ENCODE measurements around the gene CORIN. TPM values are rescaled to one million over a fixed set of nuclear protein-coding genes. Genes with fewer than 3 reads are reported as not detected.
"Not testable (repeated sequence)": the region's sequence is repeated elsewhere in the genome, so short reads cannot be mapped to it uniquely, and the experiment has no call there.

Gene CORIN
- total RNA-seq, 1 donor from 2014 or later = 2.6 TPM

- TF ChIP-seq, protein P1, sequence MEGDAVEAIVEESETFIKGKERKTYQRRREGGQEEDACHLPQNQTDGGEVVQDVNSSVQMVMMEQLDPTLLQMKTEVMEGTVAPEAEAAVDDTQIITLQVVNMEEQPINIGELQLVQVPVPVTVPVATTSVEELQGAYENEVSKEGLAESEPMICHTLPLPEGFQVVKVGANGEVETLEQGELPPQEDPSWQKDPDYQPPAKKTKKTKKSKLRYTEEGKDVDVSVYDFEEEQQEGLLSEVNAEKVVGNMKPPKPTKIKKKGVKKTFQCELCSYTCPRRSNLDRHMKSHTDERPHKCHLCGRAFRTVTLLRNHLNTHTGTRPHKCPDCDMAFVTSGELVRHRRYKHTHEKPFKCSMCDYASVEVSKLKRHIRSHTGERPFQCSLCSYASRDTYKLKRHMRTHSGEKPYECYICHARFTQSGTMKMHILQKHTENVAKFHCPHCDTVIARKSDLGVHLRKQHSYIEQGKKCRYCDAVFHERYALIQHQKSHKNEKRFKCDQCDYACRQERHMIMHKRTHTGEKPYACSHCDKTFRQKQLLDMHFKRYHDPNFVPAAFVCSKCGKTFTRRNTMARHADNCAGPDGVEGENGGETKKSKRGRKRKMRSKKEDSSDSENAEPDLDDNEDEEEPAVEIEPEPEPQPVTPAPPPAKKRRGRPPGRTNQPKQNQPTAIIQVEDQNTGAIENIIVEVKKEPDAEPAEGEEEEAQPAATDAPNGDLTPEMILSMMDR (IDR thresholded peaks at IDR 0.05) = no peak
- Mint-ChIP-seq H3K4me1 (ENCODE audit: unreplicated experiment) (no peaks in the 10 kb centered on the region), H3K36me3 (ENCODE audit: unreplicated experiment) (no peaks in the 10 kb centered on the region), H3K27ac (ENCODE audit: unreplicated experiment) (no peak overlapping the region), H3K27me3 (ENCODE audit: unreplicated experiment) (peaks cover 31% of the 10 kb centered on the region), H3K4me3 (ENCODE audit: unreplicated experiment) (no peak overlapping the region), H3K9me3 (ENCODE audit: unreplicated experiment) (no peaks in the 10 kb centered on the region)
- no peak for DNase-seq (ENCODE audit: extremely low spot score, unreplicated experiment)
These were observed 66.8 kb downstream of the CORIN start for GRCh38 chr4:47771020-47771419.

DNA sequence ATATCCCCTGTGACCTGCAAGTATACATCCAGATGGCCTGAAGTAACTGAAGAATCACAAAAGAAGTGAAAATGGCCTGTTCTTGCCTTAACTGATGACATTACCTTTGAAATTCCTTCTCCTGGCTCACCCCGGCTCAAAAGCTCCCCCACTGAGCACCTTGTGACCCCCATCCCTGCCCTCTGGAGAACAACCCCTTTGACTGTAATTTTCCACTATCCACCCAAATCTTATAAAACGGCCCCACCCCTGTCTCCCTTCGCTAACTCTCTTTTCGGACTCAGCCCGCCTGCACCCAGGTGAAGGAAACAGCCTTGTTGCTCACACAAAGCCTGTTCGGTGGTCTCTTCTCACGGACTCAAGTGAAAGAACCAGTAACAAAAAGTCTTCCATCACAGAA is 69.9 kb downstream of the CORIN start:
- H3K9me3 Mint-ChIP-seq (ENCODE audit: unreplicated experiment); H3K36me3 Mint-ChIP-seq (ENCODE audit: unreplicated experiment); DNase-seq (ENCODE audit: extremely low spot score, unreplicated experiment); H3K27ac Mint-ChIP-seq (ENCODE audit: unreplicated experiment); H3K4me3 Mint-ChIP-seq (ENCODE audit: unreplicated experiment); H3K4me1 Mint-ChIP-seq (ENCODE audit: unreplicated experiment): not testable (repeated sequence)
- H3K27me3 Mint-ChIP-seq (ENCODE audit: unreplicated experiment) = peaks cover 30% of the 10 kb centered on the region

GRCh38 chr4:47763279-47763678 is 74.6 kb downstream of the CORIN start:
- Mint-ChIP-seq H3K27me3 (ENCODE audit: unreplicated experiment) (peaks cover 21% of the 10 kb centered on the region), H3K4me1 (ENCODE audit: unreplicated experiment) (no peaks in the 10 kb centered on the region), H3K36me3 (ENCODE audit: unreplicated experiment) (no peaks in the 10 kb centered on the region), H3K4me3 (ENCODE audit: unreplicated experiment) (no peak overlapping the region), H3K9me3 (ENCODE audit: unreplicated experiment) (no peaks in the 10 kb centered on the region), H3K27ac (ENCODE audit: unreplicated experiment) (no peak overlapping the region)
- DNase-seq (ENCODE audit: extremely low spot score, unreplicated experiment) = no peak
- TF ChIP-seq, protein P1 (IDR thresholded peaks at IDR 0.05) = no peak

DNA sequence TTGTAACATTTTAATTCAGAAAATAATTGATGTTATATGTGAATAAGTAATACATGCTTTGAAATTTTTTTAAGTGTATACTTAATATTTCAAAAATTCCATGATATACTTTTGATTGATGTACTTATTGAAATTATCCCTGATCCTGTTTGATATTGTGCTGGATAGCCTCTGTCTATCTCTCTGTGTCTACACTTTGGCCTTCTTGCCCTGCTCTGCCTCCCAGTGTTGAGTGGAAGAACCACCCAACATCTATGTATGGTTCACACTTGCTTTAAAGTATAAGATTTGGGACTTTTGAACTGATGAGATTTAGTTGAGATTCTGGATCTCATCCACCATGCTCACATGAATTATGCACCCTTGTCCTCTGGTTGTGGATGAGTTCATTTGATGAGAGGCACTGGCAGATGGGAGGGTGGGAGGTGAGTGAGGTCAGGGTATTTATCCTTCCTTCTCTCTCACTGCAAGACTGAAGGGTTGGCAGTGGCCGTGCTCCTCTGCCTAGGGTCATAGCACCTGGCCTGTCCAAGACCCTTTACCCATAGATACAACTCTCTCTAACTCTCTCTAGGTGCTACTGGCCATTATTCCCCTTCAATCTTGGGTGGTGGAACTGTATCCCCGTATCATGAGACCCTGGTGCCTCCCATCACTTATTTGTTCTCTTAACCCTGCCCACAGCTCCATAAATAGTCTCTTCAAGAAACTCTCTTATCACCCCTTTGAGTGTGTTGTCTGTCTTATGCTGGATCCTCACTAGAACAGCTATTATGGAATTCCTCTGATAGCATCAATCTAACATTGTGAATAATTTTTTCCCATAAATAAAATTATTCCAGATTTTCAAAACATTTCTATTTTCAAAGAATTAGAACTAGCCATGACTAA is 75.2 kb downstream of the CORIN start:
- Mint-ChIP-seq H3K9me3 (ENCODE audit: unreplicated experiment) (no peaks in the 10 kb centered on the region), H3K36me3 (ENCODE audit: unreplicated experiment) (no peaks in the 10 kb centered on the region), H3K27me3 (ENCODE audit: unreplicated experiment) (peaks cover 15% of the 10 kb centered on the region), H3K4me1 (ENCODE audit: unreplicated experiment) (no peaks in the 10 kb centered on the region), H3K27ac (ENCODE audit: unreplicated experiment) (no peak overlapping the region), H3K4me3 (ENCODE audit: unreplicated experiment) (no peak overlapping the region)
- TF ChIP-seq, protein P1 (IDR thresholded peaks at IDR 0.05) = no peak
- DNase-seq (ENCODE audit: extremely low spot score, unreplicated experiment) = no peak

GRCh38 chr4:47753316-47753715 is 84.6 kb downstream of the CORIN start:
- H3K4me3 Mint-ChIP-seq (ENCODE audit: unreplicated experiment); H3K4me1 Mint-ChIP-seq (ENCODE audit: unreplicated experiment); H3K27ac Mint-ChIP-seq (ENCODE audit: unreplicated experiment); H3K36me3 Mint-ChIP-seq (ENCODE audit: unreplicated experiment); H3K9me3 Mint-ChIP-seq (ENCODE audit: unreplicated experiment); DNase-seq (ENCODE audit: extremely low spot score, unreplicated experiment): not testable (repeated sequence)
- peaks cover 11% of the 10 kb centered on the region for H3K27me3 Mint-ChIP-seq (ENCODE audit: unreplicated experiment)

GRCh38 chr4:47752214-47752613 is 85.7 kb downstream of the CORIN start:
- DNase-seq (ENCODE audit: extremely low spot score, unreplicated experiment) = no peak
- Mint-ChIP-seq H3K27ac (ENCODE audit: unreplicated experiment) (no peak overlapping the region), H3K9me3 (ENCODE audit: unreplicated experiment) (no peaks in the 10 kb centered on the region), H3K27me3 (ENCODE audit: unreplicated experiment) (peaks cover 11% of the 10 kb centered on the region), H3K36me3 (ENCODE audit: unreplicated experiment) (no peaks in the 10 kb centered on the region), H3K4me1 (ENCODE audit: unreplicated experiment) (peaks cover 4% of the 10 kb centered on the region), H3K4me3 (ENCODE audit: unreplicated experiment) (no peak overlapping the region)
- TF ChIP-seq, protein P1 (IDR thresholded peaks at IDR 0.05) = no peak
